GM10248 (cell line): ENCODE measurements around the gene TOLLIP.

Experiments used
- CTCF ChIA-PET: fragments of 300-600 bp; sonication (Branson Sonifier 250); formaldehyde crosslinking; extraction: SDS; loops from one replicate; lab custom pipeline; 2021; ENCODE audit warnings: antibody characterized with exemption; lab: Yijun Ruan, JAX
- POLR2A ChIA-PET: fragments of 350-650 bp; sonication (Branson Sonifier 250); formaldehyde crosslinking; extraction: SDS; loops from one replicate; lab custom pipeline; 2020; ENCODE audit warnings: antibody characterized with exemption; lab: Yijun Ruan, JAX
- DNase-seq: peaks from one replicate; pipeline ENCODE4 v3.0.0; 2012; ENCODE audit errors: extremely low spot score
- CTCF ChIP-seq: IDR thresholded peaks from 2 replicates; pipeline ENCODE4 v1.5.1; 2012; ENCODE audit warnings: mild to moderate bottlenecking, low read depth; ENCODE audit errors: extremely low read depth, missing control alignments, control extremely low read depth

Gene TOLLIP

DNA sequence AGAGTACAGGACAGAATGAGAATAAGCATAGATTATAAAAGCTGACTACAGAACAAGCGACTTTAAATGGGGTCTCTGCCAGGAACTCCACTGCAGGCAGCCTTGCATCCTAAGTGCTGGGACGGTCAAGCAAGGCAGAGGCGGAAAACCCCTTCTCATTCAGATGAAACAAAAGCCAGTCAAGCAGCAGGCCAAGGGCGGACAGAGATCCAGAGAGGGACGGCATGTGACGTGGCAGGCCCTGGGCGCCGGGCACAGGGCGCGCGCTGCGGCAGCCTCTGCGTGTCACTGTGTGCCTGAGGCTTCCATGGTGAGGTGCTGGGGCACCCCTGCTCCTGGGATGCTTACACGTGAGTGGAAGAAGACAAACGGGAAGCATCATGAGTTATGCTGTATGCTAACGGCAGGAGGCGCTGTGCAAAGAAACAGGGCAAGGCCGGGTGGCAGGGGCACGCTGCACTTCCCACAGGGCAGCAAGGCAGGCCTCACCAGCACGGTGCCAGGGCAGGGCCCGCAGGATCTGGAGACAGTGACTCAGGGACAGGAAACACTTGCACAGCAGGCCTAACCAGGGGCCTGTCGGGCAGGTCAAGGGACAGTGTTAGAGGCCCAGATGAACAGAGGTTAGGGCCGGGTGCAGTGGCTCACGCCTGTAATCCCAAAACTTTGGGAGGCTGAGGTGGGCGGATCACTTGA lies 6.2 kb downstream of the TOLLIP start:
- DNase-seq: no peak
- ChIA-PET CTCF (interaction anchor here (0.8 kb wide), 1 partner anchor 271 kb away, joined by 3 read pairs; no protein-coding TSS in a partner anchor), POLR2A (no interaction called here)
- no peak for TF ChIP-seq CTCF

DNA sequence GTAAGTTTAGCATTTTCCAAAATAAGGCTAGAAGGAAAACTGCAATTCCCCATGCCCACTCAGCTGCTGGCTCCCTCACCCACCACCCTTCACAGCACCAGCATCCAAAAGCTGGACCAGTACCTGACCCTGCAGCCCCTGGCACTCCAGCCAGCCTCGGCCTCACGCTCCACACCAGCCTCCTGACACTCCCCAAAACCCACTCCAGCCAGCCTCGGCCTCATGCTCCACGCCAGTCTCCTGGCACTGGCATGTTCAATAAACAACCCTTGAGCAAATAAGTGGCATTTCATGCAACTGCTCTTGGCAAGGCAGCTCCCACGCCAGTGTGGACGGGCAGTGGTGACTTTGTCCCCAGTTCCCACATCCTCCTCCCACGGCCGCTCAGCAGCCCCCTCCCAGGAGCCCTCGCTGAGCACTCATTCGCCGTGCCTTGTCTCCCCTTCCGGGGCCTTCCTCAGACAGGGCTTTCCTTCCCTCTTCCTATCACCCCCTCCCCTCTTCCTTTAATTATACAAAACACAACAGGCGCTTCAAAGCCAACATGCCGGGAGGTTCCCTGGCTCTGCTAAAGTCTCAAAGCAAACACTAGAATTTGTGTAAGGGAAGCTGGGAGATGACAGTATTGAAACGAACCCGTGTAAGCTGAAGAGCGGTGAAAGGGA lies 6.8 kb downstream of the TOLLIP start:
- DNase-seq: no peak
- TF ChIP-seq CTCF: no peak
- CTCF ChIA-PET: interaction anchor here (0.8 kb wide), 1 partner anchor 272 kb away, joined by 3 read pairs; no protein-coding TSS in a partner anchor
- POLR2A ChIA-PET: no interaction called here

DNA sequence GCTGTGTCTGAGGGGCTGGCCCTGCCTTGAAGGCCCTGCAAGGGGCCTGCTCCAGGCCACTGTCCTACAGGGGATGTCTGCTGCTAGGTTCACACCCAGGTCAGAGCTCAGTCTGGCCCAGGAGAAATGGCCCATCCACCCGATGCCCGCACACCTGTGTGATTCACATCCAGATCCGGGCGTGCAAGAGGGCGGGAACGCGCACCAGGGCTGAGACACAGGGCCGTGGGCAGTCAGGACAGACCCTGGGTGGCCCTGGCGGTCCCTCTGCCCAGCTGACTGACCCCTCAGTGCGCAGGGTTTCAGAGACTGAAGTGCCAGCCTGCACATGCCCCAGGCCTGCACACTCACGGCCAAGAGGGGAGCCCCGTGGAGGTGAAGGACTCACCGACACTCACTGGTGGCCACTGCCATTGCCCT lies 7.4 kb downstream of the TOLLIP start:
- ChIA-PET POLR2A (no interaction called here), CTCF (interaction anchor here (0.8 to 0.9 kb wide), 2 partner anchors 273 kb away, joined by 3 read pairs; no protein-coding TSS in a partner anchor)
- DNase-seq: no peak
- no peak for TF ChIP-seq CTCF

DNA sequence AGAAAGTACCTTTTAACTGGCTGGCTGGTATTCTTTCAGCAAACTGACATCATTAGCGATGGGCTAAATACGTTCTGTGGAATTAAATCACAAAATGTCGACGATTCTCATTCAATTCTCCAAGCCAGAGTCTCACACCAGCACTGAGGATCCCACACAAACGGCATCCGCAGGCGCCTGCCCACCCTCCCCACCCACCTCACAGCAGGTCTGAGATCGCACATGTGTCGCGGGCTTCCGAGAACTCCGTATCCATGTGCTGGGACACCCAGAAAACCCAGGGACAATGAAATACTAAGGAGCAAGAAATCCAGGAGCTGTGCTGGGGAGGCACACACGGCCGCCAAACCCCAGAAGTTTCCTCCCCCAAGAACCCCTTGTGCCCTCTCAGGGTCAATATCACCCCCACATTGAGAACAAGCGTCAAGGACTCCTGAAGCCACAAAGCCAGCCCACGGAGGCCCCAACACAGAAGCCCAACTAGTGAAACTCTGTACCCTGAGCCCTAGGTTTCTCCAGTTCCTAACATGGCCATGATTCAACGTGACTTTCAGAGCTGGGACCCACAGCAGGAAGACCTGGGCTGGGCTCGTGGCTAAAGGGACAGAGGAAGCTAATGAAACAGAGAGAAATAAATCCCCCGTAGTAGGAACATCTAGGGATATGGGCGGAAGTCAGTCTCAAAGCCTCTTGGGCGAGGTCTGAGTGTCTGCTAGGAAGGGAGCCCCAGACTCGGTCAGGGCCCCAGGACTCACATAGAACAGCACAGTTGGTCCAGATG lies 8.0 kb downstream of the TOLLIP start:
- no peak for TF ChIP-seq CTCF
- DNase-seq: no peak
- ChIA-PET POLR2A (no interaction called here), CTCF (interaction anchor here (0.9 kb wide), 1 partner anchor 274 kb away, joined by 3 read pairs; no protein-coding TSS in a partner anchor)

DNA sequence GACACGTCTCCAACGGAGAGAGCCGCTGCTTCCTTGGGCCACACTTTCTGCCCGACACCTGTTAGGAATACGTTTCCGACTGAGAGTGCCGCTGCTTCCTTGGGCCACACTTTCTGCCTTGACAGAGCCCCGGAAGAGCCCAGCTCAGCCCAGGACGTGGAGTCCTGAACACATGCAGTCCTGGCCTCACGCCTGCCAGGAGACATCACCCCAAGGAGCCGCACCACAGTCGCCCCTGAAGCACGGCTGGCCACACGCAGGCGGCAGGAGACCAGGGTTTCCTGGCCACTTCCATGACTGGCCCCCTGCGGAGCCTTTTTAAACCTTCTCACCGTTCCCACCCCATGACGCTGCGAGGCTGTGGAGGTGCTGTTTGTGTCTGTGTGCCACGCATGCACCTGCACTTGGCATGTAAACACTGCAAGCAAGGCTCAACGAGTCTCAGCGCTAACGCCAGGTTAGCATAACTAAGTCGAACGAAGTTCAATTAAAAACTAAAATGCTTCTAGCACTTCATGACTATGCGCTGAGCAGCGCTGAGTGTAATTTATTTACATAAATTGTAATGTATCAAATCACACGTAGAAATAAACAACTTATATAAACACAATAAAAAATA lies 8.8 kb downstream of the TOLLIP start:
- no peak for TF ChIP-seq CTCF
- CTCF ChIA-PET: interaction anchor here (0.9 kb wide), 1 partner anchor 274 kb away, joined by 3 read pairs; no protein-coding TSS in a partner anchor
- POLR2A ChIA-PET: no interaction called here
- no peak for DNase-seq

DNA sequence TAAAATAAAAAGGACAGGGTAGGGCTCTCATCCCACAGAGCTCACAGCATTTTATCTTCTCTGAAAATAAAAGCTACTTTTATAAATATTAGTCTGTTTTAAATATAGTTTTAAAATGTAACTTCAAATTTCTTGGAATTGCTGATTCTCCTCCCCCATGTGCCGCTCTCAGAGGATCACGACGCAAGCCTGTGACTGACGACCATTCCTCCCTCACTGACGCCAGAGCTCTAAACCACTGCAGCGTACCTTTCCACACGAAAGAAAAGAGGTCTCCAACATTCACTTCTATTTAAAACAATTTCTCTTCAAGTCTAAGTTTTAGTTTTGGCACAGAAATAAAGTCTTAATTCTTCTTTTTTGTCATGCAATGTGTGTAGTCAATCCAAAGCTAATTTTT lies 9.3 kb downstream of the TOLLIP start:
- TF ChIP-seq CTCF: no peak
- CTCF ChIA-PET: no interaction called here
- DNase-seq: no peak
- POLR2A ChIA-PET: no interaction called here
